Panc1 (cell line): ENCODE results near the gene AGPAT4. TPM values are rescaled to one million over a fixed set of nuclear protein-coding genes. Genes with fewer than 3 reads are reported as not detected.
A peak's percentile ranks its signal among the peaks of the same experiment; 100 is the strongest.

Experiments used
- ATAC-seq: fragments of 200-7000 bp; cut with Tn5 transposase; 2 replicates; pipeline ENCODE4 v1.9.1; 2020; ENCODE audit warnings: mild to moderate bottlenecking, moderate library complexity
- BruUV-seq: library from RNA; stranded (reverse); fragments of 400-500 nt; replicated peaks from 2 replicates; lab custom pipeline; 2021; lab: Mats Ljungman, UMichigan
- CTCF ChIA-PET: fragments of 300-600 bp; sonication (Branson Sonifier 250); formaldehyde crosslinking; loops from one replicate; lab custom pipeline; 2022; ENCODE audit warnings: antibody characterized with exemption; lab: Charles Lee
- POLR2A ChIA-PET: fragments of 300-600 bp; sonication (Branson Sonifier 250); formaldehyde crosslinking; loops from one replicate; lab custom pipeline; 2022; ENCODE audit warnings: antibody characterized with exemption; lab: Charles Lee
- DNase-seq: peaks from one replicate; pipeline ENCODE4 v3.0.0-alpha.2; 2010; ENCODE audit warnings: low read depth, low spot score
- H3K27ac ChIP-seq: 2 replicates; pipeline ENCODE4 v1.5.1; 2011; ENCODE audit warnings: mild to moderate bottlenecking, low read length, inconsistent platforms
- H3K27me3 ChIP-seq: fragments of 200-500 bp; sonication (Bioruptor generic); 2 replicates; pipeline ENCODE4 v1.6.0; 2014; ENCODE audit warnings: low read length, inconsistent platforms; ENCODE audit not compliant: control insufficient read depth, insufficient read depth
- H3K36me3 ChIP-seq: fragments of 200-500 bp; sonication (Bioruptor generic); 2 replicates; pipeline ENCODE4 v1.5.1; 2014; ENCODE audit warnings: inconsistent platforms, mild to moderate bottlenecking, low read length, moderate library complexity; ENCODE audit not compliant: control insufficient read depth, insufficient read depth
- H3K4me1 ChIP-seq: 2 replicates; pipeline ENCODE4 v1.5.1; 2011; ENCODE audit warnings: inconsistent platforms, mild to moderate bottlenecking, low read length, moderate library complexity; ENCODE audit not compliant: control insufficient read depth, insufficient read depth
- H3K4me3 ChIP-seq, 2 experiments: 2 replicates each; pipeline ENCODE4 v1.5.1; 2011 to 2012; ENCODE audit warnings: low read depth in 2 of 2, low read length in 2 of 2, mild to moderate bottlenecking in 2 of 2, inconsistent platforms in 1 of 2, moderate library complexity in 1 of 2
- H3K9me3 ChIP-seq: fragments of 200-500 bp; sonication (Bioruptor generic); 2 replicates; pipeline ENCODE4 v1.5.1; 2014; ENCODE audit warnings: low read depth, mild to moderate bottlenecking, inconsistent platforms, low read length, moderate library complexity; ENCODE audit not compliant: control insufficient read depth, insufficient read depth
- CTCF ChIP-seq: fragments of 450-650 bp; IDR thresholded peaks from 2 replicates; pipeline ENCODE4 v1.5.1; 2017; ENCODE audit warnings: mild to moderate bottlenecking
- POLR2AphosphoS5 ChIP-seq: IDR thresholded peaks from 2 replicates; pipeline ENCODE4 v1.6.1; 2012; ENCODE audit warnings: mild to moderate bottlenecking, low read depth, low read length, moderate library complexity
- REST ChIP-seq, 2 experiments: IDR thresholded peaks; 2 replicates each; pipeline ENCODE4 v1.6.1; 2011 to 2012; ENCODE audit warnings: low read depth in 2 of 2, control low read depth in 1 of 2, low read length in 1 of 2, mild to moderate bottlenecking in 1 of 2, moderate library complexity in 1 of 2; ENCODE audit not compliant: insufficient read depth in 1 of 2
- SIN3A ChIP-seq: IDR thresholded peaks from 2 replicates; pipeline ENCODE4 v1.6.1; 2012; ENCODE audit warnings: low read depth, mild to moderate bottlenecking, low read length, moderate library complexity, borderline replicate concordance; ENCODE audit not compliant: insufficient read depth
- TCF7L2 ChIP-seq: IDR thresholded peaks from 2 replicates; pipeline ENCODE4 v1.6.1; 2011; ENCODE audit warnings: mild to moderate bottlenecking, low read depth, low read length, inconsistent platforms
- in situ Hi-C: cut with HindIII; loops from 2 replicates; pipeline ENCODE4 v1.10.0; 2016; ENCODE audit warnings: low sequenced_read_pairs, low pct_unique_long_range_greater_than_20kb
- intact Hi-C: fragments of 100-400 bp; cut with micrococcal nuclease; formaldehyde crosslinking; loops from one replicate; pipeline ENCODE4 v1.10.0; 2022; ENCODE audit not compliant: unreplicated experiment
- total RNA-seq: library from RNA; stranded (reverse); gene quantifications from one replicate; pipeline ENCODE4 v1.2.1, GENCODE V29; 2021; ENCODE audit not compliant: unreplicated experiment

AGPAT4 gene
- total RNA-seq, 1 experiment from 2014 or later, result 12.9 TPM

GRCh38 chr6:161276605-161277155 is 2.8 kb upstream of the AGPAT4 start:
- Histone ChIP-seq H3K27me3 (no peaks in the 10 kb centered on the region), H3K36me3 (peaks cover 4% of the 10 kb centered on the region; the same call in 1 of the 2 replicates), H3K27ac (no peak overlapping the region), H3K9me3 (no peaks in the 10 kb centered on the region; the same call in 1 of the 2 replicates), H3K4me1 (peaks cover 21% of the 10 kb centered on the region), H3K4me3 (no peak overlapping the region)
- TF ChIP-seq REST (IDR thresholded peaks at IDR 0.05; ENCODE audit: insufficient read depth in 1 of 2, low read depth in 2 of 2, low read length in 1 of 2) (no peak), POLR2AphosphoS5 (no peak)
- no TSS peak for BruUV-seq
- DNase-seq, result no peak
- ChIA-PET POLR2A (interaction anchor here (0.6 kb wide), 1 partner anchor 1972 kb away, joined by 7 read pairs; no protein-coding TSS in a partner anchor), CTCF (interaction anchor here (0.7 kb wide), 1 partner anchor 94 kb away, joined by 4 read pairs; no protein-coding TSS in a partner anchor)
- in situ Hi-C loops (no loop called here), intact Hi-C loops (no loop called here)
- no peak for ATAC-seq

- no peak overlapping the region for H3K4me3 ChIP-seq
- ChIA-PET POLR2A (interaction anchor here (1.0 kb wide), 1 partner anchor 34 kb away, joined by 4 read pairs; no protein-coding TSS in a partner anchor), CTCF (no interaction called here)
- H3K27ac ChIP-seq, result peak overlapping the region; percentile 92
- H3K9me3 ChIP-seq, result no peaks in the 10 kb centered on the region
- no peak for DNase-seq
- no peak for ATAC-seq
- H3K4me1 ChIP-seq, result peaks cover 24% of the 10 kb centered on the region
- H3K27me3 ChIP-seq, result no peaks in the 10 kb centered on the region
- in situ Hi-C loops, result no loop called here
- TF ChIP-seq CTCF (no peak), POLR2AphosphoS5 (no peak), TCF7L2 (no peak), SIN3A (no peak), REST (IDR thresholded peaks at IDR 0.05; ENCODE audit: insufficient read depth in 1 of 2, low read depth in 2 of 2, low read length in 1 of 2) (no peak)
- intact Hi-C loops, result loop anchor here (5.0 kb wide), 1 partner anchor 97 kb away; no protein-coding TSS in a partner anchor
- no TSS peak for BruUV-seq
- peaks cover 4% of the 10 kb centered on the region; the same call in 1 of the 2 replicates for H3K36me3 ChIP-seq
These were observed 1.0 kb upstream of the AGPAT4 start for GRCh38 chr6:161274898-161275297.
